Chondrocyte (in vitro differentiated cells): ENCODE measurements around the gene GLTPD2. TPM values are rescaled to one million over a fixed set of nuclear protein-coding genes. Genes with fewer than 3 reads are reported as not detected.

Source experiments
- DNase-seq: peaks from one replicate; pipeline ENCODE4 v3.0.0; 2021; ENCODE audit warnings: mixed read lengths, low spot score
- H3K27ac Mint-ChIP-seq: one replicate; pipeline ENCODE4 v1.8.0; 2021; ENCODE audit warnings: mild to moderate bottlenecking, moderate library complexity, mixed read lengths; ENCODE audit not compliant: unreplicated experiment
- H3K27me3 Mint-ChIP-seq: 2 replicates; pipeline ENCODE4 v1.8.0; 2021; ENCODE audit warnings: low read depth, mixed read lengths
- H3K36me3 Mint-ChIP-seq: 2 replicates; pipeline ENCODE4 v1.8.0; 2021; ENCODE audit warnings: low read depth, mixed read lengths
- H3K4me1 Mint-ChIP-seq: 2 replicates; pipeline ENCODE4 v1.8.0; 2021; ENCODE audit warnings: low read depth, mild to moderate bottlenecking, mixed read lengths
- H3K4me3 Mint-ChIP-seq: one replicate; pipeline ENCODE4 v1.8.0; 2021; ENCODE audit warnings: mild to moderate bottlenecking, moderate library complexity, mixed read lengths; ENCODE audit not compliant: unreplicated experiment
- H3K9me3 Mint-ChIP-seq: 2 replicates; pipeline ENCODE4 v1.8.0; 2021; ENCODE audit warnings: low read depth, mixed read lengths
- CTCF ChIP-seq: fragments of 200-600 bp; sonication (generic); IDR thresholded peaks from 2 replicates; pipeline ENCODE4 v1.5.0; 2021; ENCODE audit warnings: antibody characterized with exemption, mild to moderate bottlenecking, moderate library complexity
- total RNA-seq: library from RNA; stranded (reverse); gene quantifications from 3 replicates; pipeline ENCODE4 v1.2.1, GENCODE V29; 2021

The GLTPD2 gene
- total RNA-seq, 1 donor from 2014 or later, result not detected

GRCh38 chr17:4836221-4836620 lies 47.5 kb downstream of the GLTPD2 start:
- no peak overlapping the region for H3K4me3 Mint-ChIP-seq
- H3K36me3 Mint-ChIP-seq, result peaks cover 3% of the 10 kb centered on the region
- H3K9me3 Mint-ChIP-seq, result no peaks in the 10 kb centered on the region
- H3K27me3 Mint-ChIP-seq, result no peaks in the 10 kb centered on the region
- no peak overlapping the region for H3K27ac Mint-ChIP-seq
- peaks cover 57% of the 10 kb centered on the region for H3K4me1 Mint-ChIP-seq
- no peak for DNase-seq
- TF ChIP-seq CTCF, result no peak

GRCh38 chr17:4837471-4838308 lies 48.9 kb downstream of the GLTPD2 start:
- Mint-ChIP-seq H3K27me3 (no peaks in the 10 kb centered on the region), H3K27ac (peak overlapping the region; percentile 12)
- TF ChIP-seq CTCF, result no peak

GRCh38 chr17:4838309-4838785 lies 49.6 kb downstream of the GLTPD2 start:
- H3K36me3 Mint-ChIP-seq, result peaks cover 3% of the 10 kb centered on the region
- no peak for DNase-seq
- no peak overlapping the region for H3K4me3 Mint-ChIP-seq
- TF ChIP-seq CTCF, result no peak
- H3K27me3 Mint-ChIP-seq, result no peaks in the 10 kb centered on the region
- H3K9me3 Mint-ChIP-seq, result no peaks in the 10 kb centered on the region
- peaks cover 57% of the 10 kb centered on the region for H3K4me1 Mint-ChIP-seq
- no peak overlapping the region for H3K27ac Mint-ChIP-seq

More at GRCh38 chr17:4837471-4838308, 48.9 kb downstream of the GLTPD2 start:
- no peak for DNase-seq
- H3K4me3 Mint-ChIP-seq, result no peak overlapping the region
- H3K9me3 Mint-ChIP-seq, result no peaks in the 10 kb centered on the region
- H3K36me3 Mint-ChIP-seq, result peaks cover 3% of the 10 kb centered on the region
- peaks cover 57% of the 10 kb centered on the region for H3K4me1 Mint-ChIP-seq

- no peak overlapping the region for H3K27ac Mint-ChIP-seq
Measured at GRCh38 chr17:4839221-4839620, 50.5 kb downstream of the GLTPD2 start.

More at GRCh38 chr17:4839221-4839620, 50.5 kb downstream of the GLTPD2 start:
- Mint-ChIP-seq H3K4me1 (peaks cover 52% of the 10 kb centered on the region), H3K4me3 (no peak overlapping the region), H3K36me3 (peaks cover 3% of the 10 kb centered on the region), H3K27me3 (no peaks in the 10 kb centered on the region), H3K9me3 (no peaks in the 10 kb centered on the region)
- no peak for TF ChIP-seq CTCF
- DNase-seq, result no peak

Other genes with a start within 250 kb of the GLTPD2 start
- 33.6 to 58.2 TPM (median 36.4 TPM) in 3 replicates for gene MYBBP1A, start 233.6 kb upstream of the GLTPD2 start, total RNA-seq
- not detected in 3 replicates for gene GGT6, start 228.4 kb upstream of the GLTPD2 start, total RNA-seq
- 0.32 to 0.36 TPM in 2 of 3 replicates, not detected in the other for gene SMTNL2, start 204.4 kb upstream of the GLTPD2 start, total RNA-seq
- 0.15 TPM in 1 of 3 replicates, not detected in the others for gene ALOX15, start 147.3 kb upstream of the GLTPD2 start, total RNA-seq
- gene PELP1, start 84.8 kb upstream of the GLTPD2 start, total RNA-seq, result 44.1 to 56.2 TPM (median 48.2 TPM) in 3 replicates
- gene ARRB2, start 78.3 kb upstream of the GLTPD2 start, total RNA-seq, result 7.1 to 11.8 TPM (median 7.2 TPM) in 3 replicates
- gene MED11, start 57.5 kb upstream of the GLTPD2 start, total RNA-seq, result 14.6 to 21.3 TPM (median 16.9 TPM) in 3 replicates
- 0.23 to 0.48 TPM (median 0.45 TPM) in 3 replicates for gene ZMYND15, start 49.1 kb upstream of the GLTPD2 start, total RNA-seq
- 4.7 to 8.0 TPM (median 5.4 TPM) in 3 replicates for gene CXCL16, start 49.0 kb upstream of the GLTPD2 start, total RNA-seq
- not detected in 3 replicates for gene TM4SF5, start 17.1 kb upstream of the GLTPD2 start, total RNA-seq
- 0.82 to 2.4 TPM (median 1.2 TPM) in 3 replicates for gene VMO1, start 2.6 kb upstream of the GLTPD2 start, total RNA-seq
- 110 to 146 TPM (median 113 TPM) in 3 replicates for gene PSMB6, start 7.2 kb downstream of the GLTPD2 start, total RNA-seq
- 30.3 to 35.3 TPM (median 32.1 TPM) in 3 replicates for gene PLD2, start 18.2 kb downstream of the GLTPD2 start, total RNA-seq
- 89.1 to 93.0 TPM (median 90.6 TPM) in 3 replicates for gene MINK1, start 44.4 kb downstream of the GLTPD2 start, total RNA-seq
- gene C17orf107, start 110.6 kb downstream of the GLTPD2 start, total RNA-seq, result 1.5 to 1.8 TPM (median 1.6 TPM) in 3 replicates
- 0.22 to 0.35 TPM in 2 of 3 replicates, not detected in the other for gene CHRNE, start 114.1 kb downstream of the GLTPD2 start, total RNA-seq
- not detected in 3 replicates for gene GP1BA, start 143.3 kb downstream of the GLTPD2 start, total RNA-seq
- gene SLC25A11, start 151.1 kb downstream of the GLTPD2 start, total RNA-seq, result 44.0 to 62.4 TPM (median 46.6 TPM) in 3 replicates
- 69.7 to 95.8 TPM (median 74.5 TPM) in 3 replicates for gene RNF167, start 151.3 kb downstream of the GLTPD2 start, total RNA-seq
- gene PFN1, start 159.6 kb downstream of the GLTPD2 start, total RNA-seq, result 512 to 784 TPM (median 766 TPM) in 3 replicates
- 7.0 to 9.8 TPM (median 7.4 TPM) in 3 replicates for gene ENO3, start 162.2 kb downstream of the GLTPD2 start, total RNA-seq
- 73.0 to 87.3 TPM (median 79.4 TPM) in 3 replicates for gene SPAG7, start 178.9 kb downstream of the GLTPD2 start, total RNA-seq
- 47.4 to 97.8 TPM (median 90.2 TPM) in 3 replicates for gene CAMTA2, start 198.7 kb downstream of the GLTPD2 start, total RNA-seq
- gene INCA1, start 208.6 kb downstream of the GLTPD2 start, total RNA-seq, result 0.74 to 1.5 TPM (median 0.85 TPM) in 3 replicates
- gene KIF1C, start 209.0 kb downstream of the GLTPD2 start, total RNA-seq, result 141 to 193 TPM (median 174 TPM) in 3 replicates
- gene SLC52A1, start 246.5 kb downstream of the GLTPD2 start, total RNA-seq, result not detected in 3 replicates